Loucy (cell line): ENCODE measurements around the gene ARHGAP26.

Source experiments
- H2AFZ ChIP-seq: fragments of 200-600 bp; sonication (generic); 2 replicates; pipeline ENCODE4 v1.6.0; 2016; ENCODE audit warnings: antibody characterized with exemption, mild to moderate bottlenecking, low read length, moderate library complexity
- H3F3A ChIP-seq: fragments of 200-600 bp; 2 replicates; pipeline ENCODE4 v1.6.0; 2016; ENCODE audit warnings: antibody characterized with exemption, low read depth, mild to moderate bottlenecking
- H3K27me3 ChIP-seq: fragments of 200-600 bp; sonication (generic); 2 replicates; pipeline ENCODE4 v1.6.1; 2014; ENCODE audit warnings: low read length, mild to moderate bottlenecking; ENCODE audit not compliant: insufficient read depth, poor library complexity, severe bottlenecking
- H3K36me3 ChIP-seq: fragments of 200-600 bp; sonication (generic); 2 replicates; pipeline ENCODE4 v1.6.1; 2016; ENCODE audit warnings: low read length; ENCODE audit not compliant: insufficient read depth
- H3K4me1 ChIP-seq: fragments of 200-600 bp; sonication (generic); 2 replicates; pipeline ENCODE4 v1.5.1; 2014; ENCODE audit warnings: low read length, mild to moderate bottlenecking; ENCODE audit not compliant: insufficient read depth, poor library complexity, severe bottlenecking
- H3K4me2 ChIP-seq: fragments of 200-600 bp; sonication (generic); 2 replicates; pipeline ENCODE4 v1.6.0; 2014; ENCODE audit warnings: antibody characterized with exemption, low read length, low read depth, mild to moderate bottlenecking; ENCODE audit not compliant: poor library complexity, severe bottlenecking
- H3K4me3 ChIP-seq: fragments of 200-600 bp; sonication (generic); 2 replicates; pipeline ENCODE4 v1.5.1; 2014; ENCODE audit warnings: low read length, mild to moderate bottlenecking, mixed read lengths; ENCODE audit not compliant: poor library complexity, severe bottlenecking
- H3K79me2 ChIP-seq: fragments of 200-600 bp; sonication (generic); 2 replicates; pipeline ENCODE4 v1.6.1; 2014; ENCODE audit warnings: low read length; ENCODE audit not compliant: insufficient read depth
- H3K9ac ChIP-seq: fragments of 200-600 bp; sonication (generic); 2 replicates; pipeline ENCODE4 v1.6.0; 2014; ENCODE audit warnings: mild to moderate bottlenecking, low read depth, low read length, moderate library complexity; ENCODE audit not compliant: poor library complexity, severe bottlenecking
- H3K9me2 ChIP-seq: fragments of 200-600 bp; sonication (generic); replicated peaks from 2 replicates; pipeline ENCODE4 v1.6.1; 2016; ENCODE audit warnings: low read depth, low read length, mixed read lengths
- H3K9me3 ChIP-seq: fragments of 200-600 bp; sonication (generic); 2 replicates; pipeline ENCODE4 v1.6.1; 2014; ENCODE audit warnings: mild to moderate bottlenecking, antibody characterized with exemption, low read length, low read depth; ENCODE audit not compliant: insufficient read depth
- H4K20me1 ChIP-seq: fragments of 200-600 bp; sonication (generic); 2 replicates; pipeline ENCODE4 v1.6.0; 2014; ENCODE audit warnings: antibody characterized with exemption, low read length, mild to moderate bottlenecking; ENCODE audit not compliant: insufficient read depth, poor library complexity, severe bottlenecking
- CTCF ChIP-seq: fragments of 200-600 bp; sonication (generic); conservative IDR thresholded peaks from 2 replicates; pipeline ENCODE4 v1.5.1; 2014; ENCODE audit warnings: mild to moderate bottlenecking, antibody characterized with exemption, low read length
- EZH2phosphoT487 ChIP-seq: fragments of 200-600 bp; IDR thresholded peaks from 2 replicates; pipeline ENCODE4 v1.6.1; 2018; ENCODE audit warnings: antibody characterized with exemption, mild to moderate bottlenecking, moderate library complexity, borderline replicate concordance

The ARHGAP26 gene

GRCh38 chr5:142800776-142801494 lies 30.8 kb downstream of the ARHGAP26 start:
- Histone ChIP-seq H3K79me2 (peaks cover 53% of the 10 kb centered on the region), H3K36me3 (no peaks in the 10 kb centered on the region), H3K9ac (peak overlapping the region; percentile 57), H3K4me3 (peak overlapping the region; percentile 67), H3K27me3 (no peaks in the 10 kb centered on the region), H3F3A (peaks cover 4% of the 10 kb centered on the region), H3K4me2 (peak overlapping the region; percentile 83), H2AFZ (0 out of 2 replicates have a peak overlapping the region, but pooled peaks have one; percentile 2), H3K4me1 (peaks cover 53% of the 10 kb centered on the region), H3K9me3 (no peaks in the 10 kb centered on the region), H3K9me2 (no peaks in the 10 kb centered on the region), H4K20me1 (no peaks in the 10 kb centered on the region)
- TF ChIP-seq CTCF (no peak), EZH2phosphoT487 (no peak)

GRCh38 chr5:142801495-142801871 lies 31.3 kb downstream of the ARHGAP26 start:
- Histone ChIP-seq H3F3A (peaks cover 4% of the 10 kb centered on the region), H3K9me2 (no peaks in the 10 kb centered on the region), H2AFZ (no peak overlapping the region), H3K9ac (peak overlapping the region; percentile 57), H3K4me3 (peak overlapping the region; percentile 67), H3K9me3 (no peaks in the 10 kb centered on the region), H3K4me1 (peaks cover 53% of the 10 kb centered on the region), H3K79me2 (peaks cover 55% of the 10 kb centered on the region), H3K27me3 (no peaks in the 10 kb centered on the region), H4K20me1 (no peaks in the 10 kb centered on the region), H3K4me2 (peak overlapping the region; percentile 83), H3K36me3 (no peaks in the 10 kb centered on the region)
- TF ChIP-seq CTCF, result no peak
- TF ChIP-seq EZH2phosphoT487, result no peak

GRCh38 chr5:142803428-142804125 lies 33.4 kb downstream of the ARHGAP26 start:
- H3K9me2 ChIP-seq, result no peaks in the 10 kb centered on the region
- peaks cover 53% of the 10 kb centered on the region for H3K79me2 ChIP-seq
- H3F3A ChIP-seq, result peaks cover 4% of the 10 kb centered on the region

More at GRCh38 chr5:142803428-142804125, 33.4 kb downstream of the ARHGAP26 start:
- Histone ChIP-seq H2AFZ (no peak overlapping the region), H4K20me1 (no peaks in the 10 kb centered on the region), H3K4me2 (no peak overlapping the region), H3K9me3 (no peaks in the 10 kb centered on the region), H3K9ac (no peak overlapping the region), H3K4me1 (peaks cover 50% of the 10 kb centered on the region), H3K36me3 (no peaks in the 10 kb centered on the region), H3K27me3 (no peaks in the 10 kb centered on the region), H3K4me3 (no peak overlapping the region)
- no peak for TF ChIP-seq CTCF
- no peak for TF ChIP-seq EZH2phosphoT487
